Colonic mucosa (tissue), 4 donors: ENCODE results near the gene SLC10A7. TPM values are rescaled to one million over a fixed set of nuclear protein-coding genes. Genes with fewer than 3 reads are reported as not detected.

Experiments
- DNase-seq: peaks from one replicate; pipeline ENCODE4 v3.0.0-alpha.2; 2020
- H3K27ac ChIP-seq: fragments of 200-600 bp; one replicate; pipeline ENCODE4 v1.8.0; 2021
- H3K27me3 ChIP-seq: fragments of 200-600 bp; one replicate; pipeline ENCODE4 v1.8.0; 2021
- H3K36me3 ChIP-seq: fragments of 200-600 bp; one replicate; pipeline ENCODE4 v1.8.0; 2021
- H3K4me1 ChIP-seq: fragments of 200-600 bp; one replicate; pipeline ENCODE4 v1.8.0; 2021; ENCODE audit warnings: mild to moderate bottlenecking
- H3K4me3 ChIP-seq: fragments of 200-600 bp; one replicate; pipeline ENCODE4 v1.8.0; 2021
- H3K9ac ChIP-seq, 2 donors: one replicate each; pipeline ENCODE4 v1.7.0; 2013; ENCODE audit warnings: control low read depth in 2 of 2, low read depth in 2 of 2, low read length in 2 of 2
- H3K9me3 ChIP-seq: fragments of 200-600 bp; one replicate; pipeline ENCODE4 v1.8.0; 2021
- CTCF ChIP-seq: fragments of 200-600 bp; IDR thresholded peaks from one replicate; pipeline ENCODE4 v1.8.0; 2022; ENCODE audit warnings: antibody characterized with exemption, mild to moderate bottlenecking
- intact Hi-C: fragments of 100-400 bp; cut with DNase I; formaldehyde crosslinking; loops from one replicate; pipeline ENCODE4 v1.14.1; 2022
- total RNA-seq, 2 donors: library from RNA; stranded (reverse); fragmentation: NEBNext Ultra II Directional in 1 of 2; extraction: Animal tissue kit (Norgen Biotek cat#: 25700) in 1 of 2; gene quantifications; one replicate each; pipeline ENCODE4 v1.2.1, GENCODE V29; 2021
- donor health status: healthy.
- donor health status: DM: no; HTN: no; CAD: no.
- donor health status: DM: no; HTN: no; CAD: no.

The SLC10A7 gene
- total RNA-seq, 2 donors from 2014 or later, result 17.4 to 19.2 TPM

DNA sequence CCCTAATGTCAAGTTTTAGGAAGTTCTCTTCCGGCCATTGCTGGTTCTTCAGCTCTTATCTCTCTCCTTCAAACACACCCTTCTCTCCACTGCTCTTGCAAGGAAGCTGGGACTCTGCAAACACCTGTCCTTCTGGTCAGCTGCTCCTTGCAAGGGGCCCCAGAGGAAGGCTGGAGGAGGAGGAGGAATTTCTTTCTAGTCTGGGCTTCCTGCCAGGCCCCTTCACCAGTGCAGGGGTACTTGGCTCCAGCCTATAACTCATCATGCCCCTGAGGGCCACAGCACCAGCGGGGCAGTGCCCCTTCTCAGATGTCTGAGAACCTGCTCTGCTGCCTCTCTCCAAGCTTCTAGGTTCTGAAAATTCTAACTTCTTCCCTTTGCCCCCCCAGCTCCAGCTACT, 260.7 kb downstream of the SLC10A7 start:
- no peak for DNase-seq
- no peak for TF ChIP-seq CTCF
- no peaks in the 10 kb centered on the region for H3K9me3 ChIP-seq
- H3K4me3 ChIP-seq, result no peak overlapping the region
- H3K27me3 ChIP-seq, result no peaks in the 10 kb centered on the region
- H3K27ac ChIP-seq, result no peak overlapping the region
- no peaks in the 10 kb centered on the region for H3K4me1 ChIP-seq
- no peak overlapping the region for H3K9ac ChIP-seq
- no peaks in the 10 kb centered on the region for H3K36me3 ChIP-seq
- intact Hi-C loops, result no loop called here

- H3K4me3 ChIP-seq, result no peak overlapping the region
- no peak for TF ChIP-seq CTCF
- H3K27ac ChIP-seq, result no peak overlapping the region
- no peaks in the 10 kb centered on the region for H3K9me3 ChIP-seq
- H3K27me3 ChIP-seq, result no peaks in the 10 kb centered on the region
- DNase-seq, result no peak
- H3K9ac ChIP-seq, result no peak overlapping the region
- H3K36me3 ChIP-seq, result no peaks in the 10 kb centered on the region
- intact Hi-C loops, result no loop called here
- H3K4me1 ChIP-seq, result no peaks in the 10 kb centered on the region
Observed at GRCh38 chr4:146260521-146260920, 261.2 kb downstream of the SLC10A7 start.

GRCh38 chr4:146257511-146257910, 264.2 kb downstream of the SLC10A7 start:
- H3K4me1 ChIP-seq, result no peaks in the 10 kb centered on the region
- no peak for DNase-seq
- H3K36me3 ChIP-seq, result no peaks in the 10 kb centered on the region
- intact Hi-C loops, result no loop called here
- no peak for TF ChIP-seq CTCF
- no peak overlapping the region for H3K9ac ChIP-seq
- H3K27ac ChIP-seq, result no peak overlapping the region
- no peak overlapping the region for H3K4me3 ChIP-seq
- no peaks in the 10 kb centered on the region for H3K27me3 ChIP-seq
- H3K9me3 ChIP-seq, result no peaks in the 10 kb centered on the region

GRCh38 chr4:146256328-146256727, 265.4 kb downstream of the SLC10A7 start:
- intact Hi-C loops, result no loop called here
- H3K36me3 ChIP-seq, result no peaks in the 10 kb centered on the region
- no peak overlapping the region for H3K9ac ChIP-seq
- H3K4me1 ChIP-seq, result no peaks in the 10 kb centered on the region
- no peak overlapping the region for H3K4me3 ChIP-seq
- H3K27me3 ChIP-seq, result no peaks in the 10 kb centered on the region
- H3K9me3 ChIP-seq, result no peaks in the 10 kb centered on the region
- no peak for TF ChIP-seq CTCF
- DNase-seq, result no peak
- no peak overlapping the region for H3K27ac ChIP-seq

- intact Hi-C loops, result no loop called here
- no peaks in the 10 kb centered on the region for H3K4me1 ChIP-seq
- no peak for TF ChIP-seq CTCF
- no peak overlapping the region for H3K9ac ChIP-seq
- no peaks in the 10 kb centered on the region for H3K9me3 ChIP-seq
- no peak for DNase-seq
- no peak overlapping the region for H3K27ac ChIP-seq
- H3K27me3 ChIP-seq, result no peaks in the 10 kb centered on the region
- no peak overlapping the region for H3K4me3 ChIP-seq
- no peaks in the 10 kb centered on the region for H3K36me3 ChIP-seq
Observed at GRCh38 chr4:146255874-146256273, 265.9 kb downstream of the SLC10A7 start.

DNA sequence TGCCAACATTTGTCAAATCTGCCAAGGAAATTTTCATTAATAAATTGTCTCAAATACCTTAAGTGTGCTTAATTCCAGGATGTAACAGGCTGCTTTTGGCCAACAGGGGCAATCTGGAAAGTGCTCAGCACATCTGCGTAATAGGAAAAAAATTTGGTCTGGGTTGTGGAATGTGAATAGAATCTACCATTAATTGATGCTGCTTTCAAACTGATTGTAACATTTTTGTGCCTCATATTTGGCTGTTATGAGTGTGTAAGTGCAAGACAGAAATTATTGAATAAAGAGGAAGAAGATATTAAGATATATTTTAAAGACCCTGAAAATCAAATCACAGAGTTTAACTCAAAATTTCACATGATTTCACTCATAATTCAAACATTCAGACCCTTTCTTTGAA, 266.3 kb downstream of the SLC10A7 start:
- H3K36me3 ChIP-seq, result no peaks in the 10 kb centered on the region
- no peak overlapping the region for H3K27ac ChIP-seq
- intact Hi-C loops, result no loop called here
- no peak overlapping the region for H3K9ac ChIP-seq
- no peaks in the 10 kb centered on the region for H3K27me3 ChIP-seq
- H3K4me1 ChIP-seq, result no peaks in the 10 kb centered on the region
- no peaks in the 10 kb centered on the region for H3K9me3 ChIP-seq
- DNase-seq, result no peak
- no peak for TF ChIP-seq CTCF
- no peak overlapping the region for H3K4me3 ChIP-seq
